HS-5 (cell line): ENCODE data around the gene COL11A2.
"Not testable (repeated sequence)": the region's sequence is repeated elsewhere in the genome, so short reads cannot be mapped to it uniquely, and the experiment has no call there.

Experiments
- DNase-seq: peaks from one replicate; pipeline ENCODE4 v3.0.0-alpha.2; 2012; ENCODE audit warnings: low read depth

The COL11A2 gene

GRCh38 chr6:33154349-33154748 is 37.9 kb downstream of the COL11A2 start:
- no peak for DNase-seq

DNA sequence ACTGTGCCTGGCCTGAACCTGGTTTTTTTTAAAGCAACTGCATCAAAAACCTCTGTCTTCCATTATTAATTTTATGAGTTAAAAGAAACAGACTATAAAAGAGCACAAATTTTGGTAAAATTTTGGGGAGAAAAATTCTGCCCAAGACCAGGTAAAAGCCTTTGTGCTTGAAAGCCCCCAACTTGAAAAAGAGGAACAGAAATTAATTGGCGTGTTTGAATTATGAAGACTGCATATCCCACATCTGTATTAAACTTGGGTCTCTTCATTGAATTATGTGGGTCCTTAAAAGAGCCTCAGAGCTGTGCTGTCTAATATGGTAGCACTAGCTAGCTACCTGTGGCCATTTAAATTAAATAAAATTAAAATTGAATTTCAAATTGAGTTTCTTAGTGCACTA is 41.2 kb downstream of the COL11A2 start:
- DNase-seq: no peak

- not testable (repeated sequence) for DNase-seq
Measured at GRCh38 chr6:33150560-33150959, 41.7 kb downstream of the COL11A2 start.

GRCh38 chr6:33147807-33148666 is 44.2 kb downstream of the COL11A2 start:
- no peak for DNase-seq

GRCh38 chr6:33144373-33144772 is 47.9 kb downstream of the COL11A2 start:
- no peak for DNase-seq

DNA sequence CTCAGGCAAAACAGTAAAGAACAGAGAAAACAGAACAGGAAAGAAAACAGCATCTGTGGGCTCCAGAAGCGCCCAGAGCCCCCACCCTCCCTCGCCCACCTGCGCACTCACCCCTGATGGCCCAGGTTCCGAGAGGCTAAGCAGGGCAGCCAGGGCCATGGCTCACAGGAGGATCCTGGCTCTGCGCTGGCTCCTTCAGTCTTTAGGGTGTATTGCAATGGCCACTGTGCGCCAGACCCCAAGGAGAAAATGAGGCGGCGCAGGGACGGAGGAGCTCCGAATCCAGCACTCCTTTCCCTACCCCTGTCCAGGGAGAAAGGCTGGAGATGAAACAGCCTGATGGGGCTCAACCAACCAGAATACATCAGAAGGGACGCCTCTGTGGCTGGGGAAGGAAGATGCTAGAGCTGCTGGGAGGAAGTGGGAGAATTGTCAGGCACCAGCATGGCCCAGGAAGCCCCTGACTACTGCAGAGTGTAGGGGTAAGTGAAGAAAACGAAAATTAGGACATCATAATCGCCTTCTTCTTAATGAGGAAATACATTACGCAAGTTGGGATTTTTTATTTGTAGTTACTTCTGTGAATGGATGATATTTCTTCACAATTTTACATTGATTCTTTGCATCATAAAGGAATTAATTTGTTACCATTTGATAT is 49.0 kb downstream of the COL11A2 start:
- DNase-seq: no peak

- no peak for DNase-seq
Measured at GRCh38 chr6:33142501-33143070, 49.7 kb downstream of the COL11A2 start.

DNA sequence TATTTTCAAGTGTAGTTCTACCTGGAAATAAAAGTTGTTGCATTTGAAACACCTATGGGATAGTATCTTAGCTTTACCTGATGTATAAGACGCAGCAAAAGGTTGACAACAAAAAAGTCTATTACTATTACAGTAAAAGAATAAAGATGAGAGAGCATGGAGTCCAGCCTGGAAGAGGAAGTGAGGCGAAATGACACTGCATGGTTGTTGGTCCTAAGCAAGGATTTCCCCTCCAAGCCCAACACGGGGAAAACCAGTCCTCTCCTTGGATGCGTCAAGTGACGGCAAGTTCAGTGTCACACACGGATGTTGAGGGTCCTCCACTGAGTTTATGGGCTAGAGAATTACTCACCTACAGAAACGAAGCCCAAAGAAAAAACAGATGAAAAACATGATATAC is 51.7 kb downstream of the COL11A2 start:
- DNase-seq: no peak

DNA sequence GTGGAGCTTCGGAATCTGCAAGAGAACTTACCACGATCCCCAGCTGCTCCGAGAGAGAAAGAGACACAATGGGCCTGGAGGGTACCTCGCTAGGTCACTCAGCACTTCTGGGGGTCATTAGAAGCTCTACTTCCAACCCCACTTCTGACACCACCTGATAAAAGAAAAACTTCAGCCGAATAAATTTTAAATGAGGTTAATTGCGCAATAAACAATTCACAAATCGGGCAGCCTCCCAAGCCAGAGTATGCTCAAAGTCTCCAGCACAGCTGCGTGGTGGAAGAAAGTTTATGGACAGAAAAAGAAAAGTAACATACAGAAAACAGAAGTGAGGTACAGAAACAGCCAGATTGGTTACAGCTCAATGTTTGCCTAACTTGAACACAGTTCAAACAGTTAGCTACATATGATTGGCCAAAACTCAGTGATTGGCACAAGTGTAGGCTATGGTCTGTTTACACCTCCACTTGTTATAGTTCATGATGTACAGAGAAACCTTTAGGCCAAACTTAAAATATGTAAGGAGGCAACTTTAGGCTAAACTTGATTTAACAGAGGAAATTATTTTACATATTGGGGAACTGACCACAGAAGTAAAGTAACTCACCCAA is 52.6 kb downstream of the COL11A2 start:
- no peak for DNase-seq

- DNase-seq: no peak
Measured at GRCh38 chr6:33136310-33136900, 55.9 kb downstream of the COL11A2 start.

DNA sequence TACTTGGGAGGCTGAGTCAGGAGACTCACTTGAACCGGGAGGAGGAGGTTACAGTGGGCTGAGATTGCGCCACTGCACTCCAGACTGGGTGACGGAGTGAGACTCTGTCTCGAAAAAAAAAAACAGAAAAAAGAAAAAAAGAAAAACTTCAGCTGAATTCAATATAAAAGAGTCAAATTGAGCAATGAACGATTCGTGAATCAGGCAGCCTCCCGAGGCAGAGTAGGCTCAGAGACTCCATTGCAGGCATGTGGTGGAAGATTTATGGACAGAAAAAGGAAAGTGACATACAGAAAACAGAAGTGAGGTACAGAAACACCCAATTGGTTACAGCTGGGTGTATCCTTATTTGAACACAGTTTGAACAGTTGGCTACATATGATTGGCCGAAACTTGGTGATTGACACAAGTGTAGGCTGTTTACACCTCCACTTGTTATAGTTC is 60.2 kb downstream of the COL11A2 start:
- no peak for DNase-seq

DNA sequence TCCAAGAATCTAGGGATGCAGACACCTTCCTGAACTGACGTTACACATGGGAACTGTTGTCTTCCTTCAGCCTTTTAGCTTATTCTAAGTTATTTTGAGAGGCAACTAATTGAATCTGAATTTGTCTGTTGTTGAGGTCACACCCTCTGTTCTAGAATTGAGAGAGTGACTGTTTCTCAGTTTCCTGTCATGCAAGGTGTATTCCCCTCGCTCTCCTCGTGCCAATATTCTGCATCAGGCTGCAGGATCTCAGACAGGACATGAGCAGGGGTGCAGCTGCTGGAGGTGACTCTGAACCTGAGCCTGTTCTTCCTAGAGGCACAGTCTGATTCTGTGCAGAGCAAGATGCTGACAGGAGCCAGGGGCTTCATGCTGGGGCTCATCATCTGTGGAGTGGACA is 63.9 kb downstream of the COL11A2 start:
- no peak for DNase-seq

DNA sequence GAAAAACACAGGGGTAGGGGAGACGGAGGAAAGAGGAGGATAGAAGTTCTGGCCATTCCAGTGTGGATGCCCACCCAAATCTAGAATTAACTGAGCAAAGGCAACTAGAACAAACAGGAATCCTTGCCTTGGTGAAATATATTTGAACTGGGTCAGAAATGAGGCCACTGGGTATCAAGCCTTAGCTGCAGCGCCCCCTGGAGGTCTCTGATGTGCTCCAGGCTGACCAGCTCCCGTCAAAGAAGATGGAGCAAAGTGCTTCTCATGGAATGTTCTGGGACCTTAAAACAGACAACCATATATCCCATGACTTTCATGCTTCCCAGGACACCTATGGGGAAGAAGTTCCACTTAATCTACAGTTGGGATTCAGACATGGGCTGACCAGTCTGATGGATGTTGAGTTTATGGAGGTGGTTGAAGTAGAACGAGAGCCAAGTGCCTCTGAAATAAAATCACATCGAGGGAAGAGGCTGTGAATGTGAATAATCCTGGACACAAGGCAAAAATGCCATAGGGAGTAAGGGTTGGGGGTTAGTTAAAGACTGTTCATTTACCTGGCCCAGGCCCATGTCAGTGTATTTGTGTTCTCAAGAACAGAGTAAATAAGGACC is 66.1 kb downstream of the COL11A2 start:
- DNase-seq: no peak

DNA sequence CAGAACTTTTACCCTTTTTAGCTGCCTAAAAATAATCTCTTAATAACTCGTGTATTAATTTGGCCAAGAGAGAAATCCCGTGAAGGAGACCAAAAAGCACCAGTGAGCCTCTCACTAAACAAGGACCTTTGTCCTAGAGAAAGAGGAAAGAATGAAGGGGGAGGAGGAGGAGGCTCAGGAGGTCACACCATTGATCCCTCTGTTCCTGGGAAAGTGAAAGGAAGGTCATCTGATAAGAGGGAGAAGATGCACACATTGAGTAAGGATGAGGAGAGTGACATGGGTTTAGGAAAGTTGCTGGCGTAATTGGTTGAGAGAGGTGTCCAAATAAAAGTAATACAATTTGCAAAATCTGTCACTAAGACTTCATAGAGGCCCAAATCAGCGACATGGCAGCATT is 67.3 kb downstream of the COL11A2 start:
- no peak for DNase-seq

GRCh38 chr6:33124525-33124901 is 67.8 kb downstream of the COL11A2 start:
- DNase-seq: no peak

- no peak for DNase-seq
Measured at GRCh38 chr6:33123732-33124524, 68.3 kb downstream of the COL11A2 start.

- DNase-seq: no peak
Measured at GRCh38 chr6:33123181-33123580, 69.1 kb downstream of the COL11A2 start.

GRCh38 chr6:33120001-33120400 is 72.3 kb downstream of the COL11A2 start:
- no peak for DNase-seq

DNA sequence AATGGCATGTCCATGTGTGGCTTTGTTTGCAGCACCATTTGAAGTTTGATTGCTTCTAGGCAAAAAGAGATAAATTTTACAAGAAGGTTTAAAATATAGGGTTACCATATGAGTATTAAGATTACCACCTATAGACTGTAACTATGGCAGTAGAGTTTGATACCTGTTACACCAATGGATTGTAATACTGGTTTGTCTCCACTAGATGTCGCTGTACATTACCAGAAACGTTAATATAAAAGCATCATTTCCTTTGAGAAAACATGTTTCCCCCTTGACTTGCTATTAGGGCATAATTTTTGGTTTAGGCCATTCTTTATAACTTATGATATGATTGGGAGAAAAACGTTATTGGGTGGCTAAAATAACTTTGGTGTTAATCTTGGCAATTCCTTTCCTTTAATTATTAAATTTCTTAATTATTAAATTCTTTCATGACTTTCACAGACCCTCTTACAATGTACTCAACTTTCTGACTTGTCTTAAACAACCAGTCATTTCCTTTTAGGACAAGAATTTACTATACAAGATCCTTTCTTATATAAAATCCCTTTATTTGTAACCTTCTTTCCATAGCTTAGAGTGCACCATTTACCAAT is 73.6 kb downstream of the COL11A2 start:
- DNase-seq: peak; percentile 34

- no peak for DNase-seq
Measured at GRCh38 chr6:33117811-33118277, 74.4 kb downstream of the COL11A2 start.
